Mucosa of rectum (tissue), 2 donors: Measurements from ENCODE around the gene RASAL2.

Source experiments
- H3K27ac ChIP-seq, 2 donors: one replicate each; pipeline ENCODE4 v1.7.0; 2013; ENCODE audit warnings: inconsistent platforms in 2 of 2, low read depth in 2 of 2, low read length in 2 of 2
- H3K27me3 ChIP-seq, 2 donors: one replicate each; pipeline ENCODE4 v1.7.0; 2013; ENCODE audit warnings: low read length in 2 of 2; ENCODE audit not compliant: control insufficient read depth in 2 of 2, insufficient read depth in 2 of 2
- H3K36me3 ChIP-seq, 2 donors: one replicate each; pipeline ENCODE4 v1.7.0; 2013; ENCODE audit warnings: low read length in 2 of 2; ENCODE audit not compliant: control insufficient read depth in 2 of 2, insufficient read depth in 2 of 2
- H3K4me1 ChIP-seq, 2 donors: one replicate each; pipeline ENCODE4 v1.7.0; 2013; ENCODE audit warnings: low read length in 2 of 2, mild to moderate bottlenecking in 1 of 2; ENCODE audit not compliant: control insufficient read depth in 2 of 2, insufficient read depth in 2 of 2
- H3K4me3 ChIP-seq, 2 donors: one replicate each; pipeline ENCODE4 v1.7.0; 2013; ENCODE audit warnings: low read length in 2 of 2
- H3K9ac ChIP-seq, 2 donors: one replicate each; pipeline ENCODE4 v1.7.0; 2013; ENCODE audit warnings: low read length in 2 of 2, low read depth in 1 of 2, mild to moderate bottlenecking in 1 of 2
- H3K9me3 ChIP-seq, 2 donors: one replicate each; pipeline ENCODE4 v1.7.0; 2013; ENCODE audit warnings: low read length in 2 of 2; ENCODE audit not compliant: control insufficient read depth in 2 of 2
- donor health status: healthy.
- donor health status: Normal muscosa, but diverticular disease.

RASAL2 gene

DNA sequence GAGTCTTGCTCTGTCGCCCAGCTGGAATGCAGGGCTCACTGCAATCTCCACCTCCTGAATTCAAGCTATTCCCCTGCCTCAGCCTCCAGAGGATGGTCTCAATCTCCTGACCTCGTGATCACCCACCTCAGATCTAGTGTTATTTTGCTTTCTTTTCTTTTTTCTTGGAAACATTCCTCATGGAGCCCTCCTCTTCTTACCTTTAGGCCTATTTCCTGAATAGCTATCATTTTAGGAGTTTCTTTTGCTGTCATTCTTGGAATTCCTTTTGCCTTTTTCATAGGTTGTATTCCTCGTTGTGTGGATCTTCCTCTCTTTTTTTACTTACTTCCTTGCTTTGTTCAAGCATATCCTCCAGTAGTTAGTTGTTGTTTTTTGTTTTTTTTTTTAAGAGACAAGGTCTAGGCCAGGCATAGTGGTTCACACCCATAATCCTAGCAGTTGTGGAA is 173.8 kb downstream of the RASAL2 start:
- H3K36me3 ChIP-seq, result no peaks in the 10 kb centered on the region
- no peak overlapping the region for H3K27ac ChIP-seq
- no peak overlapping the region for H3K9ac ChIP-seq
- H3K4me1 ChIP-seq, result no peaks in the 10 kb centered on the region
- H3K9me3 ChIP-seq, result no peaks in the 10 kb centered on the region
- no peaks in the 10 kb centered on the region for H3K27me3 ChIP-seq
- H3K4me3 ChIP-seq, result no peak overlapping the region

- no peaks in the 10 kb centered on the region for H3K9me3 ChIP-seq
- H3K9ac ChIP-seq, result no peak overlapping the region
- H3K4me3 ChIP-seq, result no peak overlapping the region
- H3K4me1 ChIP-seq, result no peaks in the 10 kb centered on the region
- H3K27ac ChIP-seq, result no peak overlapping the region
- no peaks in the 10 kb centered on the region for H3K27me3 ChIP-seq
- no peaks in the 10 kb centered on the region for H3K36me3 ChIP-seq
These were observed 177.6 kb downstream of the RASAL2 start for GRCh38 chr1:178271471-178271870.

DNA sequence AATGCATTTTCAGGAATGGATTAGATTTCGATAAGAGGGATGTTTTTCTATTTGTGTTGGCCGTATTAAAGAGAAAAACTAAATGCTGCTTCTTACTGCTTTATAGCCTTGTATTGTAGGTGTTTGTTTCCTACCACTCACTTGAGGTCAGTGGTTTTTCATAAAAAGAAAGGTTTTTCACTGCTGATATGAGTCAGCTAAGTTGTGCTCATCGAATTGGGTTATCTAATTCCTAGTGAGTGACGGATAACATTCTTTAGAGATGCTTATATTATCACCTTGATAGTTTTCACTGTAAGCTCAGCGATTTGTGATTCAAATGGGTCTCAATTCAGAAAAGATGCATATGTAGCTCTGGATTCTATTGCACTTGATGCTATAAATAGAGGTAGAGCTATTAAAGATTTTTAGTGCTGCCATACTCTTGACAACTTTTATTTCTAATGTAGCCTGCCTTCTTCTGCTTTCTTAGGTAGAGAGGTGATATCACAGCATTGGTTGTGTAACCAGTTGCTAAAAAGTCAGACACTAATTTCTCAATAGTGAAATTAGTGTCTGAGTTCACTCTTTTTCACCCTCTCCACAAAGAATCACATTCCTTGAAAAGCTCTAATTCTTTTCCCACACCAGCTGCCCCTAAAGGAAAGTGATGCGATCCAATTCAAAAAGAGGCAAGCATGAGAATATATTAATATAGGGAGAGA is 180.0 kb downstream of the RASAL2 start:
- Histone ChIP-seq H3K36me3 (no peaks in the 10 kb centered on the region), H3K4me3 (no peak overlapping the region), H3K9me3 (no peaks in the 10 kb centered on the region), H3K27ac (no peak overlapping the region), H3K4me1 (no peaks in the 10 kb centered on the region), H3K27me3 (no peaks in the 10 kb centered on the region), H3K9ac (no peak overlapping the region)

DNA sequence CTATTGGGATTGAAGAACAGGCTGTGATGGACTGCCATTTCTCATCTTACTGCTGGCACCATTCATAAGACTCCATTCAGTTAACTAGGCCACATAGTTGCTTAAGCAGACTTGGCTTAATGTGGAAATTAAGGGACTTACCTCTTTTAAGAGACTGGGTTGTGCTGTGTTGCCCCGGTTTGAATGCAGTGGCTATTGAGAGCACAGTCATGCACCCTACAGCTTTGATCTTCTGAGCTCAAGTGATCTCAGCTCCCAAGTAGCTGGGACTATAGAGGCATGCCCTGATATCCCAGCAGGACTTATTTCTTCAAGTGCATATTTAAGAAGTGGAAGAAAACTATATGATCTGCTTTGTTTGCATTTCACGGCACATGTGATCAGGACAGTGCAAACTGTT is 181.1 kb downstream of the RASAL2 start:
- H3K9me3 ChIP-seq, result no peaks in the 10 kb centered on the region
- no peaks in the 10 kb centered on the region for H3K4me1 ChIP-seq
- no peaks in the 10 kb centered on the region for H3K36me3 ChIP-seq
- no peaks in the 10 kb centered on the region for H3K27me3 ChIP-seq
- H3K9ac ChIP-seq, result no peak overlapping the region
- H3K4me3 ChIP-seq, result no peak overlapping the region
- no peak overlapping the region for H3K27ac ChIP-seq

- Histone ChIP-seq H3K27ac (no peak overlapping the region), H3K4me3 (no peak overlapping the region), H3K9me3 (no peaks in the 10 kb centered on the region), H3K4me1 (no peaks in the 10 kb centered on the region), H3K27me3 (no peaks in the 10 kb centered on the region), H3K9ac (no peak overlapping the region), H3K36me3 (no peaks in the 10 kb centered on the region)
These were observed 181.6 kb downstream of the RASAL2 start for GRCh38 chr1:178275553-178275952.

- Histone ChIP-seq H3K27ac (no peak overlapping the region), H3K27me3 (no peaks in the 10 kb centered on the region), H3K4me3 (no peak overlapping the region), H3K36me3 (no peaks in the 10 kb centered on the region), H3K9ac (no peak overlapping the region), H3K4me1 (no peaks in the 10 kb centered on the region), H3K9me3 (no peaks in the 10 kb centered on the region)
These were observed 184.1 kb downstream of the RASAL2 start for GRCh38 chr1:178277793-178278530.

GRCh38 chr1:178278916-178279686 is 185.2 kb downstream of the RASAL2 start:
- Histone ChIP-seq H3K27ac (peak overlapping the region in 1 of 2 donors; percentile 6), H3K36me3 (no peaks in the 10 kb centered on the region), H3K9me3 (no peaks in the 10 kb centered on the region), H3K9ac (no peak overlapping the region), H3K4me1 (no peaks in the 10 kb centered on the region), H3K4me3 (no peak overlapping the region), H3K27me3 (no peaks in the 10 kb centered on the region)

GRCh38 chr1:178282949-178283367 is 189.1 kb downstream of the RASAL2 start:
- Histone ChIP-seq H3K4me3 (no peak overlapping the region), H3K4me1 (no peaks in the 10 kb centered on the region), H3K9ac (no peak overlapping the region), H3K27me3 (no peaks in the 10 kb centered on the region), H3K9me3 (no peaks in the 10 kb centered on the region), H3K36me3 (no peaks in the 10 kb centered on the region), H3K27ac (no peak overlapping the region)

DNA sequence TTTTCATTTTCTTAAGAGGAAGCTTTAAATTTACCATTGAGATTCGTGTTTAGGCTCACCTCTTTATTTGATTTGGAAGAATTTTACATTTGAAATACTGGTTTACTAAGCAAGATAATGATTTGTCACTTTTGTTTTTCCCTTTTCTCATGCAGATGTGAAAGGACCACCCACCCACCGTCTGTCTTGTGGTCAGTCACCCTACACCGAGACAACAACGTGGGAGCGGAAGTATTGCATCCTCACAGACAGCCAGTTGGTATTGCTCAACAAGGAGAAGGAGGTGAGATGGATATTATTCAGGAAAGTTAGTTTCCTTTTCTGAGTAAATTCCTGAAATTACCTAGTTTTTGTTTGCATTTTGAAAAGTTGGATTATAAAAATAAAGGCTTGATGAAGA is 189.5 kb downstream of the RASAL2 start:
- H3K4me1 ChIP-seq, result no peaks in the 10 kb centered on the region
- no peak overlapping the region for H3K27ac ChIP-seq

GRCh38 chr1:178284058-178284457 is 190.2 kb downstream of the RASAL2 start:
- Histone ChIP-seq H3K27me3 (no peaks in the 10 kb centered on the region), H3K9me3 (no peaks in the 10 kb centered on the region), H3K4me3 (no peak overlapping the region), H3K4me1 (no peaks in the 10 kb centered on the region), H3K9ac (no peak overlapping the region), H3K27ac (no peak overlapping the region), H3K36me3 (no peaks in the 10 kb centered on the region)

More for the DNA sequence above, 189.5 kb downstream of the RASAL2 start:
- H3K36me3 ChIP-seq, result no peaks in the 10 kb centered on the region
- no peaks in the 10 kb centered on the region for H3K27me3 ChIP-seq
- no peak overlapping the region for H3K4me3 ChIP-seq
- H3K9me3 ChIP-seq, result no peaks in the 10 kb centered on the region
- no peak overlapping the region for H3K9ac ChIP-seq
